Measurements from ENCODE around the gene GPR108. TPM values are rescaled to one million over a fixed set of nuclear protein-coding genes. Genes with fewer than 3 reads are reported as not detected.
A peak's percentile ranks its signal among the peaks of the same experiment; 100 is the strongest.

GPR108 gene
- total and polyA plus RNA-seq, 2 of the 13 experiments (the other 11 are each of a cell fraction or from before 2014, with no cell fraction given) = 36.4 to 63.0 TPM

- TF ChIP-seq ZNF281 (CRISPR knock-in tag; IDR thresholded peaks at IDR 0.05; ENCODE audit: borderline replicate concordance) (0 out of 2 replicates have a peak, but pooled peaks have one; percentile 28), GABPA (IDR thresholded peaks at IDR 0.05; ENCODE audit: low read depth, low read length) (no peak), GABPA (CRISPR knock-in tag; IDR thresholded peaks at IDR 0.05; ENCODE audit: low read depth) (no peak), NR2F6 (IDR thresholded peaks at IDR 0.05) (no peak), NR2F6 (CRISPR knock-in tag; IDR thresholded peaks at IDR 0.05) (no peak), ZNF879 (CRISPR knock-in tag; IDR thresholded peaks at IDR 0.05) (no peak), FOSL2 (CRISPR knock-in tag; IDR thresholded peaks at IDR 0.05) (no peak), KDM2A (CRISPR knock-in tag; IDR thresholded peaks at IDR 0.05; ENCODE audit: borderline replicate concordance, low read depth) (no peak), ZNF780A (CRISPR knock-in tag; IDR thresholded peaks at IDR 0.05) (no peak), NPAS2 (CRISPR knock-in tag; IDR thresholded peaks at IDR 0.05; ENCODE audit: borderline replicate concordance) (no peak), ZNF850 (CRISPR knock-in tag; conservative IDR thresholded peaks at IDR 0.05) (no peak), MED13 (CRISPR knock-in tag; IDR thresholded peaks at IDR 0.05) (0 out of 2 replicates have a peak, but pooled peaks have one; percentile 57)
- TF ChIP-seq, protein P1, sequence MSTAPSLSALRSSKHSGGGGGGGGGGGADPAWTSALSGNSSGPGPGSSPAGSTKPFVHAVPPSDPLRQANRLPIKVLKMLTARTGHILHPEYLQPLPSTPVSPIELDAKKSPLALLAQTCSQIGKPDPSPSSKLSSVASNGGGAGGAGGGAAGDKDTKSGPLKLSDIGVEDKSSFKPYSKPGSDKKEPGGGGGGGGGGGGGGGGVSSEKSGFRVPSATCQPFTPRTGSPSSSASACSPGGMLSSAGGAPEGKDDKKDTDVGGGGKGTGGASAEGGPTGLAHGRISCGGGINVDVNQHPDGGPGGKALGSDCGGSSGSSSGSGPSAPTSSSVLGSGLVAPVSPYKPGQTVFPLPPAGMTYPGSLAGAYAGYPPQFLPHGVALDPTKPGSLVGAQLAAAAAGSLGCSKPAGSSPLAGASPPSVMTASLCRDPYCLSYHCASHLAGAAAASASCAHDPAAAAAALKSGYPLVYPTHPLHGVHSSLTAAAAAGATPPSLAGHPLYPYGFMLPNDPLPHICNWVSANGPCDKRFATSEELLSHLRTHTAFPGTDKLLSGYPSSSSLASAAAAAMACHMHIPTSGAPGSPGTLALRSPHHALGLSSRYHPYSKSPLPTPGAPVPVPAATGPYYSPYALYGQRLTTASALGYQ (CRISPR knock-in tag; IDR thresholded peaks at IDR 0.05) = no peak
- TF ChIP-seq, protein P2, sequence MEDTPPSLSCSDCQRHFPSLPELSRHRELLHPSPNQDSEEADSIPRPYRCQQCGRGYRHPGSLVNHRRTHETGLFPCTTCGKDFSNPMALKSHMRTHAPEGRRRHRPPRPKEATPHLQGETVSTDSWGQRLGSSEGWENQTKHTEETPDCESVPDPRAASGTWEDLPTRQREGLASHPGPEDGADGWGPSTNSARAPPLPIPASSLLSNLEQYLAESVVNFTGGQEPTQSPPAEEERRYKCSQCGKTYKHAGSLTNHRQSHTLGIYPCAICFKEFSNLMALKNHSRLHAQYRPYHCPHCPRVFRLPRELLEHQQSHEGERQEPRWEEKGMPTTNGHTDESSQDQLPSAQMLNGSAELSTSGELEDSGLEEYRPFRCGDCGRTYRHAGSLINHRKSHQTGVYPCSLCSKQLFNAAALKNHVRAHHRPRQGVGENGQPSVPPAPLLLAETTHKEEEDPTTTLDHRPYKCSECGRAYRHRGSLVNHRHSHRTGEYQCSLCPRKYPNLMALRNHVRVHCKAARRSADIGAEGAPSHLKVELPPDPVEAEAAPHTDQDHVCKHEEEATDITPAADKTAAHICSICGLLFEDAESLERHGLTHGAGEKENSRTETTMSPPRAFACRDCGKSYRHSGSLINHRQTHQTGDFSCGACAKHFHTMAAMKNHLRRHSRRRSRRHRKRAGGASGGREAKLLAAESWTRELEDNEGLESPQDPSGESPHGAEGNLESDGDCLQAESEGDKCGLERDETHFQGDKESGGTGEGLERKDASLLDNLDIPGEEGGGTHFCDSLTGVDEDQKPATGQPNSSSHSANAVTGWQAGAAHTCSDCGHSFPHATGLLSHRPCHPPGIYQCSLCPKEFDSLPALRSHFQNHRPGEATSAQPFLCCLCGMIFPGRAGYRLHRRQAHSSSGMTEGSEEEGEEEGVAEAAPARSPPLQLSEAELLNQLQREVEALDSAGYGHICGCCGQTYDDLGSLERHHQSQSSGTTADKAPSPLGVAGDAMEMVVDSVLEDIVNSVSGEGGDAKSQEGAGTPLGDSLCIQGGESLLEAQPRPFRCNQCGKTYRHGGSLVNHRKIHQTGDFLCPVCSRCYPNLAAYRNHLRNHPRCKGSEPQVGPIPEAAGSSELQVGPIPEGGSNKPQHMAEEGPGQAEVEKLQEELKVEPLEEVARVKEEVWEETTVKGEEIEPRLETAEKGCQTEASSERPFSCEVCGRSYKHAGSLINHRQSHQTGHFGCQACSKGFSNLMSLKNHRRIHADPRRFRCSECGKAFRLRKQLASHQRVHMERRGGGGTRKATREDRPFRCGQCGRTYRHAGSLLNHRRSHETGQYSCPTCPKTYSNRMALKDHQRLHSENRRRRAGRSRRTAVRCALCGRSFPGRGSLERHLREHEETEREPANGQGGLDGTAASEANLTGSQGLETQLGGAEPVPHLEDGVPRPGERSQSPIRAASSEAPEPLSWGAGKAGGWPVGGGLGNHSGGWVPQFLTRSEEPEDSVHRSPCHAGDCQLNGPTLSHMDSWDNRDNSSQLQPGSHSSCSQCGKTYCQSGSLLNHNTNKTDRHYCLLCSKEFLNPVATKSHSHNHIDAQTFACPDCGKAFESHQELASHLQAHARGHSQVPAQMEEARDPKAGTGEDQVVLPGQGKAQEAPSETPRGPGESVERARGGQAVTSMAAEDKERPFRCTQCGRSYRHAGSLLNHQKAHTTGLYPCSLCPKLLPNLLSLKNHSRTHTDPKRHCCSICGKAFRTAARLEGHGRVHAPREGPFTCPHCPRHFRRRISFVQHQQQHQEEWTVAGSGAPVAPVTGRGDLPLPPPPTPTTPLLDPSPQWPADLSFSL (CRISPR knock-in tag; IDR thresholded peaks at IDR 0.05) = no peak
- TF ChIP-seq, protein P3, sequence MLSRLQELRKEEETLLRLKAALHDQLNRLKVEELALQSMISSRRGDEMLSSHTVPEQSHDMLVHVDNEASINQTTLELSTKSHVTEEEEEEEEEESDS (CRISPR knock-in tag; IDR thresholded peaks at IDR 0.05; ENCODE audit: borderline replicate concordance) = no peak
- TF ChIP-seq, protein P4, sequence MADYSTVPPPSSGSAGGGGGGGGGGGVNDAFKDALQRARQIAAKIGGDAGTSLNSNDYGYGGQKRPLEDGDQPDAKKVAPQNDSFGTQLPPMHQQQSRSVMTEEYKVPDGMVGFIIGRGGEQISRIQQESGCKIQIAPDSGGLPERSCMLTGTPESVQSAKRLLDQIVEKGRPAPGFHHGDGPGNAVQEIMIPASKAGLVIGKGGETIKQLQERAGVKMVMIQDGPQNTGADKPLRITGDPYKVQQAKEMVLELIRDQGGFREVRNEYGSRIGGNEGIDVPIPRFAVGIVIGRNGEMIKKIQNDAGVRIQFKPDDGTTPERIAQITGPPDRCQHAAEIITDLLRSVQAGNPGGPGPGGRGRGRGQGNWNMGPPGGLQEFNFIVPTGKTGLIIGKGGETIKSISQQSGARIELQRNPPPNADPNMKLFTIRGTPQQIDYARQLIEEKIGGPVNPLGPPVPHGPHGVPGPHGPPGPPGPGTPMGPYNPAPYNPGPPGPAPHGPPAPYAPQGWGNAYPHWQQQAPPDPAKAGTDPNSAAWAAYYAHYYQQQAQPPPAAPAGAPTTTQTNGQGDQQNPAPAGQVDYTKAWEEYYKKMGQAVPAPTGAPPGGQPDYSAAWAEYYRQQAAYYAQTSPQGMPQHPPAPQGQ (CRISPR knock-in tag; IDR thresholded peaks at IDR 0.05; ENCODE audit: borderline replicate concordance) = no peak
Measured at GRCh38 chr19:6739883-6740588, 2.7 kb upstream of the GPR108 start (continued).
